Activated CD4-positive, alpha-beta T cell treated with anti-CD3 and anti-CD28 coated beads, Interleukin-2, amount 10 ng/mL, durations not matched to agents 7 days and 5 days (primary cell): ENCODE measurements around the gene LZTFL1. TPM values are rescaled to one million over a fixed set of nuclear protein-coding genes. Genes with fewer than 3 reads are reported as not detected.

ENCODE experiments used
- CTCF ChIA-PET: fragments of 350-600 bp; sonication (Branson Sonifier 250); formaldehyde crosslinking; loops from one replicate; lab custom pipeline; 2021; ENCODE audit warnings: antibody characterized with exemption; lab: Charles Lee
- POLR2A ChIA-PET: fragments of 350-600 bp; sonication (Branson Sonifier 250); formaldehyde crosslinking; loops from one replicate; lab custom pipeline; 2021; ENCODE audit warnings: antibody characterized with exemption; lab: Charles Lee
- DNase-seq: peaks from one replicate; pipeline ENCODE4 v3.0.0-alpha.2; 2020
- H3K27ac Mint-ChIP-seq: one replicate; pipeline ENCODE4 v1.8.0; 2021; ENCODE audit warnings: mild to moderate bottlenecking, moderate library complexity, mixed read lengths
- H3K27me3 Mint-ChIP-seq: one replicate; pipeline ENCODE4 v1.8.0; 2021; ENCODE audit warnings: mixed read lengths
- H3K36me3 Mint-ChIP-seq: one replicate; pipeline ENCODE4 v1.8.0; 2021; ENCODE audit warnings: low read depth, mixed read lengths
- H3K4me1 Mint-ChIP-seq: one replicate; pipeline ENCODE4 v1.8.0; 2021; ENCODE audit warnings: mixed read lengths
- H3K4me3 Mint-ChIP-seq: one replicate; pipeline ENCODE4 v1.8.0; 2021; ENCODE audit warnings: mild to moderate bottlenecking, moderate library complexity, mixed read lengths
- H3K9me3 Mint-ChIP-seq: one replicate; pipeline ENCODE4 v1.8.0; 2021; ENCODE audit warnings: mixed read lengths
- total RNA-seq, 2 experiments: library from RNA; stranded (reverse); gene quantifications; one replicate each; pipeline ENCODE4 v1.2.3, GENCODE V29; 2021

The LZTFL1 gene
- total RNA-seq = 1 to 10 TPM; 6.3 to 7.7 TPM

- Mint-ChIP-seq H3K9me3 (no peaks in the 10 kb centered on the region), H3K36me3 (no peaks in the 10 kb centered on the region), H3K27me3 (peaks cover 46% of the 10 kb centered on the region), H3K4me3 (peak within 1 kb of the TSS; percentile 91), H3K27ac (peak within 1 kb of the TSS; percentile 88), H3K4me1 (peaks cover 27% of the 10 kb centered on the region)
- DNase-seq = peak; percentile 94
- ChIA-PET CTCF (interaction anchor here (1.1 to 1.4 kb wide), 4 partner anchors 11 to 97 kb away, joined by 3 to 4 read pairs (median 3); no protein-coding TSS in a partner anchor), POLR2A (no interaction called here)
Observed at GRCh38 chr3:45841757-45842491, at the start of gene LZTFL1. Gene LZTFL1, minus strand, starts transcription at chr3:45842119. Its CDS starts 128 bp downstream, at chr3:45841991.

- ChIA-PET POLR2A (no interaction called here), CTCF (no interaction called here)
- H3K4me3 Mint-ChIP-seq = no peak overlapping the region
- peaks cover 68% of the 10 kb centered on the region for H3K27me3 Mint-ChIP-seq
- H3K4me1 Mint-ChIP-seq = peaks cover 12% of the 10 kb centered on the region
- DNase-seq = no peak
- H3K36me3 Mint-ChIP-seq = no peaks in the 10 kb centered on the region
- no peak overlapping the region for H3K27ac Mint-ChIP-seq
- H3K9me3 Mint-ChIP-seq = no peaks in the 10 kb centered on the region
Observed at GRCh38 chr3:45890405-45890804, 48.5 kb upstream of the LZTFL1 start.

GRCh38 chr3:45889337-45889736 lies 47.4 kb upstream of the LZTFL1 start:
- no peak overlapping the region for H3K4me3 Mint-ChIP-seq
- H3K36me3 Mint-ChIP-seq = no peaks in the 10 kb centered on the region
- POLR2A ChIA-PET = no interaction called here
- DNase-seq = no peak
- peaks cover 66% of the 10 kb centered on the region for H3K27me3 Mint-ChIP-seq
- no peak overlapping the region for H3K27ac Mint-ChIP-seq
- CTCF ChIA-PET = interaction anchor here (0.6 to 1.5 kb wide), 2 partner anchors 15 to 196 kb away, joined by 3 to 4 read pairs; no protein-coding TSS in a partner anchor
- peaks cover 12% of the 10 kb centered on the region for H3K4me1 Mint-ChIP-seq
- H3K9me3 Mint-ChIP-seq = no peaks in the 10 kb centered on the region

- no peaks in the 10 kb centered on the region for H3K36me3 Mint-ChIP-seq
- CTCF ChIA-PET = interaction anchor here (1.5 kb wide), 1 partner anchor 17 kb away, joined by 4 read pairs; no protein-coding TSS in a partner anchor
- no peak overlapping the region for H3K27ac Mint-ChIP-seq
- peaks cover 64% of the 10 kb centered on the region for H3K27me3 Mint-ChIP-seq
- peaks cover 7% of the 10 kb centered on the region for H3K4me1 Mint-ChIP-seq
- POLR2A ChIA-PET = no interaction called here
- no peaks in the 10 kb centered on the region for H3K9me3 Mint-ChIP-seq
- no peak for DNase-seq
- no peak overlapping the region for H3K4me3 Mint-ChIP-seq
Observed at GRCh38 chr3:45887759-45888511, 46.0 kb upstream of the LZTFL1 start.

GRCh38 chr3:45887285-45887684 lies 45.4 kb upstream of the LZTFL1 start:
- DNase-seq = no peak
- Mint-ChIP-seq H3K4me1 (peaks cover 3% of the 10 kb centered on the region), H3K27me3 (peaks cover 64% of the 10 kb centered on the region), H3K4me3 (no peak overlapping the region), H3K9me3 (no peaks in the 10 kb centered on the region), H3K36me3 (no peaks in the 10 kb centered on the region), H3K27ac (no peak overlapping the region)
- ChIA-PET CTCF (interaction anchor here (2.3 kb wide), 1 partner anchor 12 kb away, joined by 8 read pairs; no protein-coding TSS in a partner anchor), POLR2A (no interaction called here)

GRCh38 chr3:45885979-45886705 lies 44.2 kb upstream of the LZTFL1 start, which contains the start of gene CCR9:
Gene CCR9, plus strand, starts transcription at chr3:45886543. Its CDS starts 8,391 bp downstream, at chr3:45894934.
- Mint-ChIP-seq H3K4me1 (peaks cover 6% of the 10 kb centered on the region), H3K4me3 (no peak within 1 kb of the TSS), H3K27me3 (peaks cover 61% of the 10 kb centered on the region), H3K27ac (no peak within 1 kb of the TSS), H3K9me3 (no peaks in the 10 kb centered on the region), H3K36me3 (no peaks in the 10 kb centered on the region)
- DNase-seq = no peak
- POLR2A ChIA-PET = no interaction called here
- CTCF ChIA-PET = interaction anchor here (2.3 kb wide), 1 partner anchor 11 kb away, joined by 8 read pairs; no protein-coding TSS in a partner anchor

GRCh38 chr3:45884368-45885201 lies 42.7 kb upstream of the LZTFL1 start:
- H3K27me3 Mint-ChIP-seq = peaks cover 55% of the 10 kb centered on the region
- H3K27ac Mint-ChIP-seq = no peak overlapping the region
- peaks cover 6% of the 10 kb centered on the region for H3K4me1 Mint-ChIP-seq
- H3K4me3 Mint-ChIP-seq = no peak overlapping the region
- CTCF ChIA-PET = interaction anchor here (2.3 kb wide), 1 partner anchor 9 kb away, joined by 8 read pairs; no protein-coding TSS in a partner anchor
- POLR2A ChIA-PET = no interaction called here
- no peak for DNase-seq
- H3K9me3 Mint-ChIP-seq = no peaks in the 10 kb centered on the region
- no peaks in the 10 kb centered on the region for H3K36me3 Mint-ChIP-seq

- peaks cover 6% of the 10 kb centered on the region for H3K4me1 Mint-ChIP-seq
Observed at GRCh38 chr3:45881078-45882022, 39.4 kb upstream of the LZTFL1 start.

GRCh38 chr3:45880725-45881077 lies 38.8 kb upstream of the LZTFL1 start:
- Mint-ChIP-seq H3K9me3 (no peaks in the 10 kb centered on the region), H3K27me3 (peaks cover 59% of the 10 kb centered on the region), H3K4me3 (no peak overlapping the region), H3K27ac (no peak overlapping the region), H3K4me1 (peaks cover 6% of the 10 kb centered on the region), H3K36me3 (no peaks in the 10 kb centered on the region)
- DNase-seq = no peak
- POLR2A ChIA-PET = no interaction called here
- CTCF ChIA-PET = interaction anchor here (1.2 to 1.6 kb wide), 2 partner anchors 16 to 196 kb away, joined by 3 read pairs; no protein-coding TSS in a partner anchor

More at GRCh38 chr3:45881078-45882022, 39.4 kb upstream of the LZTFL1 start:
- POLR2A ChIA-PET = no interaction called here
- peaks cover 59% of the 10 kb centered on the region for H3K27me3 Mint-ChIP-seq
- CTCF ChIA-PET = interaction anchor here (1.2 to 1.6 kb wide), 2 partner anchors 16 to 196 kb away, joined by 3 read pairs; no protein-coding TSS in a partner anchor
- H3K36me3 Mint-ChIP-seq = no peaks in the 10 kb centered on the region
- peak; percentile 13 for DNase-seq
- H3K4me3 Mint-ChIP-seq = no peak overlapping the region
- H3K9me3 Mint-ChIP-seq = no peaks in the 10 kb centered on the region
- no peak overlapping the region for H3K27ac Mint-ChIP-seq

GRCh38 chr3:45878124-45878523 lies 36.2 kb upstream of the LZTFL1 start:
- POLR2A ChIA-PET = interaction anchor here (0.6 kb wide), 1 partner anchor 35 kb away, joined by 4 read pairs; no protein-coding TSS in a partner anchor

More at GRCh38 chr3:45878124-45878523, 36.2 kb upstream of the LZTFL1 start:
- H3K4me1 Mint-ChIP-seq = peaks cover 6% of the 10 kb centered on the region
- CTCF ChIA-PET = interaction anchor here (0.6 to 1.3 kb wide), 2 partner anchors 115 to 710 kb away, joined by 3 to 4 read pairs; no protein-coding TSS in a partner anchor
- H3K4me3 Mint-ChIP-seq = no peak overlapping the region
- H3K27ac Mint-ChIP-seq = no peak overlapping the region
- peaks cover 5% of the 10 kb centered on the region for H3K9me3 Mint-ChIP-seq
- H3K27me3 Mint-ChIP-seq = peaks cover 62% of the 10 kb centered on the region
- no peak for DNase-seq
- no peaks in the 10 kb centered on the region for H3K36me3 Mint-ChIP-seq
